Right cardiac atrium (tissue), 5 donors: ENCODE measurements around the gene MSL1. TPM values are rescaled to one million over a fixed set of nuclear protein-coding genes. Genes with fewer than 3 reads are reported as not detected.
A peak's percentile ranks its signal among the peaks of the same experiment; 100 is the strongest.

Experiments
- ATAC-seq, 2 donors: fragments of 200-7000 bp; cut with Tn5 transposase; one replicate each; pipeline versions ENCODE4 v1.8.0 to v1.9.1; 2020; ENCODE audit warnings: moderate library complexity in 2 of 2, mild to moderate bottlenecking in 1 of 2
- DNase-seq, 3 donors: peaks; one replicate each; pipeline ENCODE4 v3.0.0-alpha.2; 2020
- H3K27ac ChIP-seq: one replicate; pipeline ENCODE4 v1.5.1; 2013; ENCODE audit warnings: mild to moderate bottlenecking, low read length, control low read depth, moderate library complexity
- H3K27me3 ChIP-seq: one replicate; pipeline ENCODE4 v1.6.1; 2013; ENCODE audit not compliant: control insufficient read depth, insufficient read depth
- H3K4me1 ChIP-seq: one replicate; pipeline ENCODE4 v1.6.1; 2013; ENCODE audit warnings: low read length; ENCODE audit not compliant: control insufficient read depth, insufficient read depth
- H3K4me3 ChIP-seq: one replicate; pipeline ENCODE4 v1.5.1; 2013; ENCODE audit warnings: low read length, control low read depth
- H3K9me3 ChIP-seq: one replicate; pipeline ENCODE4 v1.6.1; 2013; ENCODE audit warnings: low read length; ENCODE audit not compliant: control insufficient read depth
- WGBS: extraction: QIAGEN DNeasy Blood & Tissue Kit; methylation state at CpG from one replicate; pipeline ENCODE4 v1.1.7; 2013; 5-methylcytosine and 5-hydroxymethylcytosine counted together
- intact Hi-C, 4 donors: fragments of 100-400 bp; cut with DNase I; formaldehyde crosslinking; loops; one replicate each; pipeline versions ENCODE4 v1.11.0 to v1.14.0; 2022 to 2023
- polyA plus RNA-seq: library from polyadenylated mRNA; stranded (reverse); fragments of 200-250 nt; gene quantifications from one replicate; pipeline ENCODE4 v1.2.3, GENCODE V29; 2013
- total RNA-seq, 4 donors: library from RNA; stranded (reverse); fragmentation: NEBNext Ultra II Directional; extraction: Animal tissue kit (Norgen Biotek cat#: 25700); gene quantifications; one replicate each; pipeline ENCODE4 v1.2.1, GENCODE V29; 2021
- donor health status: healthy with polysubstance abuse.
- donor health status: DM: no; HTN: yes; CAD: no.
- donor health status: DM: no; HTN: no; CAD: no.
- donor health status: DM: no; HTN: yes; CAD: no; lungs with severe emphysema.
- donor health status: DM: yes; HTN: yes; CAD: no.

MSL1 gene
- total and polyA plus RNA-seq, 5 donors: 44.8 to 57.3 (median 54.4) TPM

DNA sequence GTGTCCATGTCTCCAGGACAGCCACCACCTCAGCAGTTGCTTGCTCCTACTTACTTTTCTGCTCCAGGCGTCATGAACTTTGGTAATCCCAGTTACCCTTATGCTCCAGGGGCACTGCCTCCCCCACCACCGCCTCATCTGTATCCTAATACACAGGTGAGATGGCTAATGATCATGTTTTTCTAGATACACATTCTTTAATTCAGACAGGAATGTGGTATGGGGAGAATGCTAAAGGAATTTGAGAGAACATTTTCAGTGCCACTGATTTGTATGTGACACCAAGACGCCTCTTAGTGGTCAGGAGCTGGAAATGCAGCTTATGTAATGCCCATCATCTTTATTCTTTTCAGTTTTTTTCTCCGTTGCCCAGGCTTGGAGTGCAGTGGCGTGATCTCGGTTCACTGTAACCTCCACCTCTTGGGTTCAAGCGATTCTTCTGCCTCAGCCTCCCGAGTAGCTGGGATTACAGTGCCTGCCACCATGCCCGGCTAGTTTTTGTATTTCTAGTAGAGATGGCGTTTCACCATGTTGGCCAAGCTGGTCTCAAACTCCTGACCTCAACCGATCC, 46.6 kb downstream of the MSL1 start:
- Histone ChIP-seq H3K27me3 (no peaks in the 10 kb centered on the region), H3K27ac (peak overlapping the region; percentile 64), H3K4me3 (no peak overlapping the region), H3K9me3 (no peaks in the 10 kb centered on the region), H3K4me1 (no peaks in the 10 kb centered on the region)
- WGBS: 38% methylated on average over 11 of the region's 11 CpGs
- DNase-seq: no peak
- intact Hi-C loops: loop anchor here in 3 of 4 donors (5.0 to 10.0 kb wide), 3 partner anchors 56 to 154 kb away; partner anchors contain the start of gene CSF3 (in 2 of the 3)
- peak; percentile 54 to 64 for ATAC-seq

GRCh38 chr17:40170325-40170724, 48.6 kb downstream of the MSL1 start:
- no peaks in the 10 kb centered on the region for H3K9me3 ChIP-seq
- DNase-seq: no peak
- intact Hi-C loops: no loop called here
- WGBS: 89% methylated on average over 2 of the region's 2 CpGs
- ATAC-seq: no peak
- H3K4me3 ChIP-seq: no peak overlapping the region
- no peaks in the 10 kb centered on the region for H3K4me1 ChIP-seq
- no peak overlapping the region for H3K27ac ChIP-seq
- H3K27me3 ChIP-seq: no peaks in the 10 kb centered on the region

GRCh38 chr17:40171750-40172149, 50.0 kb downstream of the MSL1 start:
- Histone ChIP-seq H3K27me3 (no peaks in the 10 kb centered on the region), H3K4me3 (no peak overlapping the region), H3K4me1 (no peaks in the 10 kb centered on the region), H3K9me3 (no peaks in the 10 kb centered on the region), H3K27ac (no peak overlapping the region)
- ATAC-seq (no peak), DNase-seq (no peak)
- 90% methylated on average over 1 of the region's 1 CpG for WGBS
- intact Hi-C loops: no loop called here

- Histone ChIP-seq H3K4me3 (no peak overlapping the region), H3K4me1 (no peaks in the 10 kb centered on the region), H3K9me3 (no peaks in the 10 kb centered on the region), H3K27ac (no peak overlapping the region), H3K27me3 (no peaks in the 10 kb centered on the region)
- no peak for ATAC-seq
- WGBS: 89% methylated on average over 4 of the region's 4 CpGs
- intact Hi-C loops: no loop called here
- DNase-seq: no peak
Observed at GRCh38 chr17:40173091-40173777, 51.5 kb downstream of the MSL1 start.

DNA sequence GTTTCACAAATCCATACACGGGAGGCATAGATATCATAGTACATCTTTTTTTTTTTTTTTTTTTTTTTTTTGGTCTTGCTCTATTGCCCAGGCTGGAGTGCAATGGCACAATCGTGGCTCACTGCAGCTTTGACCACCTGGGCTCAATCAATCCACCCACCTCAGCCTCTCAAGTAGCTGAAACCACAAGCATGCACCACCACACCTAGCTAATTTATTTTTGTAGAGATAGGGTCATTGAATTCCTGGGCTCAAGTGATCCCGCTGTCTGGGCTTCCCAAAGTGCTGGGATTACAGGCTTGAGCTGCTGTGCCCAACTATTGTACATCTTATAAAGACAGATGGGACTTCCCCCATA, 52.0 kb downstream of the MSL1 start:
- intact Hi-C loops: no loop called here
- Histone ChIP-seq H3K4me1 (no peaks in the 10 kb centered on the region), H3K27me3 (no peaks in the 10 kb centered on the region), H3K27ac (no peak overlapping the region), H3K4me3 (no peak overlapping the region), H3K9me3 (no peaks in the 10 kb centered on the region)
- DNase-seq (no peak), ATAC-seq (no peak)
- WGBS: 73% methylated on average over 3 of the region's 3 CpGs

DNA sequence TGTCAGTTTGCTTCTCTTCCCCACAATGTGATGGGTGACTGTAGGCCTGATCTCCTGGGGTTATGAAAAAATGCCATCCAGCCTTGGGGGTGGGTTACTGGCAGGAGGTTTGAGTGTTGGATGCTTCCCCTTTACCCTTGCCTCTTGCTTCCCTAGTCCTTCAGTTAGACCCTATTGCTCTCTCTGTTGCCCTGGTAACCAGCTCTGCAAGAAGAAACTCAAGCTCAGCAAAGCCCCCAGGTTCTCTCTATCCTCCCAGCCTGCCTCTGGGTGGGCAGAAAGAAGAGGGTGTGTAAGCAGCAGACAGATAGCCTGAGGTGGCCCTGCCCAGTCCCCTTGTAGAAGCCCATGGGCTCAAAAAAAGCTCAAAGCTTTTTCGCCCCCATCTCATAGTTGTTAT, 52.7 kb downstream of the MSL1 start:
- DNase-seq (no peak), ATAC-seq (no peak)
- WGBS: 91% methylated on average over 1 of the region's 1 CpG
- Histone ChIP-seq H3K4me1 (no peaks in the 10 kb centered on the region), H3K4me3 (no peak overlapping the region), H3K9me3 (no peaks in the 10 kb centered on the region), H3K27me3 (no peaks in the 10 kb centered on the region), H3K27ac (no peak overlapping the region)
- intact Hi-C loops: no loop called here

GRCh38 chr17:40175928-40176753, 54.4 kb downstream of the MSL1 start:
- no peak overlapping the region for H3K27ac ChIP-seq
- no peaks in the 10 kb centered on the region for H3K4me1 ChIP-seq
- H3K9me3 ChIP-seq: no peaks in the 10 kb centered on the region
- ATAC-seq (no peak), DNase-seq (no peak)
- intact Hi-C loops: no loop called here
- 92% methylated on average over 7 of the region's 7 CpGs for WGBS
- no peaks in the 10 kb centered on the region for H3K27me3 ChIP-seq
- no peak overlapping the region for H3K4me3 ChIP-seq

- H3K9me3 ChIP-seq: no peaks in the 10 kb centered on the region
- H3K4me1 ChIP-seq: no peaks in the 10 kb centered on the region
- intact Hi-C loops: no loop called here
- no peaks in the 10 kb centered on the region for H3K27me3 ChIP-seq
- no peak overlapping the region for H3K27ac ChIP-seq
- DNase-seq (no peak), ATAC-seq (peak in 1 of 2 donors; percentile 7)
- WGBS: 84% methylated on average over 2 of the region's 2 CpGs
- no peak overlapping the region for H3K4me3 ChIP-seq
Observed at GRCh38 chr17:40176754-40177110, 55.0 kb downstream of the MSL1 start.

DNA sequence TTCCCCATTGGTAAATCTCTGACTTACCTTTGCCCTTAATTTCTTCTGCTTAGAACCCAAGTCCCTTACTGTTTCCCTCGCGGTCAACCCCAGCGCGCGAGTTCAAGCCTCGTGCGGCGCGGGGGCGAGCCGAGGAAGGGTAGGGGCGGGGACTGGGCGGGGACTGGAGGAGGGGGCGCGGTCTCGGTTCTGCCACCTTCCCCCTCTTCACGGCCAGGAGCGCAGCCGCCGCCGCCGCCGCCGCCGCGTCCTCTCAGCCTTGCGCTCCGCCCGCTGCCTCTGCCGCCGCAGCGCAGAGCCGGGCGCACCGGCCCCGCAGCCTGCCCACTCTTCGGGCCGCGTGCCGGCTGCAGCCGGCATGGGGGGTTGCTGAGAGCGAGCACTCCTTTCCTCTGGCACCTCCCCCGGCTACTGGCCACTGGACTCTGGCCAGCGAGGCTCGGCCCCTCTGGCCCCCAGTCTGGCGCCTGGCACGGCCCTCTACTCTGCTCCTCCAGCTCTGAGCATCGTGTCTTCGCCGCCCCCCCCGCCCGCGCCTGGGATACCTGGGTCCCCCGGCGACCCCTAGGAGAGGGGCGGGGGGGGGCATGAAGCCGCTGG, 55.6 kb downstream of the MSL1 start, which contains the start of gene RAPGEFL1:
Gene RAPGEFL1 (plus strand): TSS at position 196 of the 600 bp plus-strand sequence. CDS start 392 bp downstream, at position 588.
- WGBS: under 1% methylated on average over 57 of the region's 57 CpGs
- ATAC-seq (peak; percentile 84 to 88), DNase-seq (peak; percentile 80 to 93 (median 92))
- Histone ChIP-seq H3K27ac (no peak within 1 kb of the TSS), H3K27me3 (no peaks in the 10 kb centered on the region), H3K4me3 (peak within 1 kb of the TSS; percentile 56), H3K4me1 (no peaks in the 10 kb centered on the region), H3K9me3 (no peaks in the 10 kb centered on the region)
- intact Hi-C loops: no loop called here

GRCh38 chr17:40178021-40178601, 56.3 kb downstream of the MSL1 start:
- WGBS: 53% methylated on average over 46 of the region's 46 CpGs
- Histone ChIP-seq H3K27me3 (no peaks in the 10 kb centered on the region), H3K9me3 (no peaks in the 10 kb centered on the region), H3K27ac (no peak overlapping the region), H3K4me1 (no peaks in the 10 kb centered on the region), H3K4me3 (peak overlapping the region; percentile 56)
- DNase-seq: peak in 2 of 3 donors; percentile 61 to 67
- peak; percentile 6 to 8 for ATAC-seq
- intact Hi-C loops: no loop called here
